Measurements from ENCODE around the gene ACOX2.

- TF ChIP-seq CTCF (conservative IDR thresholded peaks at IDR 0.05; ENCODE audit: low read depth, low read length) (no peak), EZH2 (IDR thresholded peaks at IDR 0.05; ENCODE audit: borderline replicate concordance, low read depth, low read length, poor library complexity, severe bottlenecking) (no peak)
Observed at GRCh38 chr3:58576716-58577115, 39.7 kb upstream of the ACOX2 start.

All from A673 (cell line).